ENCODE measurements around the gene EPOP. TPM values are rescaled to one million over a fixed set of nuclear protein-coding genes. Genes with fewer than 3 reads are reported as not detected.

The EPOP gene
- total RNA-seq, 5 donors from 2014 or later (not counting 1 experiment from before 2014, with no cell fraction given), result 0.68 to 1.6 (median 0.90) TPM

DNA sequence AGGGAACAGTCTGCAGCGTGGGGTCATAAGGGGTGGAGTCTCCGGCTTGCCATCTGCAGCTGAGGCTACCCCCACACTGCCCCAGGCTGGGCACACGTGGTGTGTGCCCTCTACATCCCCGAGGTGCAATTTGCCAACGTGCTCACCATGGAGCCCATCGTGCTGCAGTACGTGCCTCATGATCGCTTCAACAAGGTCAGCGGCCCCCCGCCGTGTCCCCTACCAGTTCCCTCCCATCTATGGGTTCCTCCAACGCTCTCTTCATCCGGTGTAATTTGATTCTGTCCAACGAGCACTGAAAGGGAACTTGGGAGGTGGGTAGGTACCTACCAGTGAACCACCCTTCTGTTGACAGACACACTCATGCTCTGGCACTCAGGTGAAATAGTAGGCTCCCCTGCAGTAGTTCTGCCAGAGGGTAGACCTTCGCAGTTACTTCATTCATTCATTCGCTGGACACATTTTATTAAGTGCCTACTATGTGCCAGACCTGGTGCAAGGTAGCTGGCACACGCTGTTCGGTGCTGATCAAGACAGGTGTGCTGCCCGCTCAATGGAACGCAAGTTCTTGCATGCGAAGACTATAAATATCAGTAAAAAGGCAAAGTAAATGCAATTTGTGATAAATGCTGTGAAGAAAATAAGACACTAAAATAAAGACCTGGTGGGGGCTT, 33.1 kb upstream of the EPOP start:
- ChIA-PET CTCF (interaction anchor here in 1 of 2 donors (1.3 to 2.5 kb wide), 2 partner anchors 11 to 21 kb away, joined by 5 read pairs; no protein-coding TSS in a partner anchor), POLR2A (no interaction called here)
- Mint-ChIP-seq H3K4me3 (peak overlapping the region; percentile 91 to 96 (median 96)), H3K4me1 (peaks cover 57 to 71% (median 61%) of the 10 kb centered on the region in 3 donors), H3K36me3 (peaks cover 33% of the 10 kb centered on the region), H3K27me3 (no peaks in the 10 kb centered on the region), H3K9me3 (no peaks in the 10 kb centered on the region), H3K27ac (peak overlapping the region; percentile 93 to 95)
- Histone ChIP-seq H3K4me3 (ENCODE audit: control insufficient read depth in 1 of 2, extremely low read depth in 1 of 2, low read length in 1 of 2) (no peak overlapping the region), H3K36me3 (ENCODE audit: control insufficient read depth in 2 of 2, extremely low read depth in 1 of 2, insufficient read depth in 1 of 2, low read length in 1 of 2) (peaks cover 17 to 56% of the 10 kb centered on the region in 2 donors), H3K4me1 (ENCODE audit: control insufficient read depth in 1 of 2, extremely low read depth in 1 of 2, insufficient read depth in 2 of 2, low read length in 2 of 2) (peaks cover 14 to 73% of the 10 kb centered on the region in 2 experiments), H3K27me3 (replicated peaks in 1 of 2; ENCODE audit: control insufficient read depth in 2 of 2, extremely low read depth in 1 of 2, insufficient read depth in 2 of 2, low read length in 1 of 2) (no peaks in the 10 kb centered on the region), H3K9me3 (no peaks in the 10 kb centered on the region), H3K27ac (ENCODE audit: low read length) (no peak overlapping the region)
- ATAC-seq (replicated peaks in 1 of 4), result no peak
- 89% methylated on average over 13 of the region's 21 CpGs for WGBS (ENCODE audit: insufficient coverage)
- no peak for DNase-seq

DNA sequence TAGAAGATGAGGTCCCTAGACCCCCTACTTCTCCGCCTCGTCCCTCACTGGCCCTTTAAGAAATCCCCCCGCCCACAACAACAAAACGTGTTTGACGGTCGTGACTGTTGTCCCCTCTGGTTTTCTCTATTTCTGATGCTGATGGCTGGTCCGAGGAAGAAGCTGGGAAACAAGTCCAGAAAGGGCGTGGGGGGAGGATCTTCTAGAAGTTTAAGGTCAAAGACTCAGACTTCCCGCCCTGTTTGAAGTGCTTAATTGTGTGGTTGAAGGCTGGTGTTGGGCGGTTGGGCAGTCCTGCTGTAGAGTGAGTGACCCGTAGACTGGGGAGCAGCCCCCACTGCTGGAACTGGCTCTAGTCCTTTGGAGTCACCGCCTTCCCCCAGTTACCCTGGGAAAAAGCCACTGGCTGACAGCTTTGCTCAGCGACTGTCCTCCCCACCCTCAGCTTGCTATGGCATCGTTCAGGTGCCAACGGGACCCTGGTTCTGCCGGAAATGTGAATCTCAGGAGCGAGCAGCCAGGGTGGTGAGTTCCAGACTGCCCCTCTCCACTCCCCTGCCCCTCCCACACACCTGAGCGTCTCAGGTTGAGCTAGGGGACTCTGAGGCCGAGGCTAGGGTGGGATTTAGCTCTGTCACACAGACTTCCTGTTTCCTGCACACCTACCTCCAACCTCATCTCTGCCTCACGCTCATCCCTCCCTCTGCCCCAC, 31.9 kb upstream of the EPOP start:
- H3K27me3 Mint-ChIP-seq, result no peaks in the 10 kb centered on the region
- ATAC-seq (replicated peaks in 1 of 4) (peak in 1 of 4 experiments; percentile 8), DNase-seq (peak in 7 of 35 experiments; percentile 4 to 57 (median 25))
- peaks cover 32% of the 10 kb centered on the region for H3K36me3 Mint-ChIP-seq
- peak overlapping the region; percentile 91 to 96 (median 96) for H3K4me3 Mint-ChIP-seq
- H3K27ac ChIP-seq (ENCODE audit: low read length), result peak overlapping the region; percentile 66
- peaks cover 16 to 79% of the 10 kb centered on the region in 2 experiments for H3K4me1 ChIP-seq (ENCODE audit: control insufficient read depth in 1 of 2, extremely low read depth in 1 of 2, insufficient read depth in 2 of 2, low read length in 2 of 2)
- H3K36me3 ChIP-seq (ENCODE audit: control insufficient read depth in 2 of 2, extremely low read depth in 1 of 2, insufficient read depth in 1 of 2, low read length in 1 of 2), result peaks cover 12 to 45% of the 10 kb centered on the region in 2 donors
- peak overlapping the region; percentile 85 to 89 for H3K4me3 ChIP-seq (ENCODE audit: control insufficient read depth in 1 of 2, extremely low read depth in 1 of 2, low read length in 1 of 2)
- peaks cover 61 to 75% (median 63%) of the 10 kb centered on the region in 3 donors for H3K4me1 Mint-ChIP-seq
- H3K9me3 ChIP-seq, result no peaks in the 10 kb centered on the region
- no peaks in the 10 kb centered on the region for H3K9me3 Mint-ChIP-seq
- ChIA-PET POLR2A (interaction anchor here in 1 of 2 donors (0.6 kb wide), 1 partner anchor 26 kb away, joined by 3 read pairs; no protein-coding TSS in a partner anchor), CTCF (interaction anchor here (1.3 to 2.5 kb wide), 4 partner anchors 12 to 28 kb away, joined by 4 to 13 read pairs (median 5); no protein-coding TSS in a partner anchor)
- H3K27ac Mint-ChIP-seq, result peak overlapping the region; percentile 93 to 95
- H3K27me3 ChIP-seq (replicated peaks in 1 of 2; ENCODE audit: control insufficient read depth in 2 of 2, extremely low read depth in 1 of 2, insufficient read depth in 2 of 2, low read length in 1 of 2), result no peaks in the 10 kb centered on the region
- 0% methylated on average over 9 of the region's 20 CpGs for WGBS (ENCODE audit: insufficient coverage)

DNA sequence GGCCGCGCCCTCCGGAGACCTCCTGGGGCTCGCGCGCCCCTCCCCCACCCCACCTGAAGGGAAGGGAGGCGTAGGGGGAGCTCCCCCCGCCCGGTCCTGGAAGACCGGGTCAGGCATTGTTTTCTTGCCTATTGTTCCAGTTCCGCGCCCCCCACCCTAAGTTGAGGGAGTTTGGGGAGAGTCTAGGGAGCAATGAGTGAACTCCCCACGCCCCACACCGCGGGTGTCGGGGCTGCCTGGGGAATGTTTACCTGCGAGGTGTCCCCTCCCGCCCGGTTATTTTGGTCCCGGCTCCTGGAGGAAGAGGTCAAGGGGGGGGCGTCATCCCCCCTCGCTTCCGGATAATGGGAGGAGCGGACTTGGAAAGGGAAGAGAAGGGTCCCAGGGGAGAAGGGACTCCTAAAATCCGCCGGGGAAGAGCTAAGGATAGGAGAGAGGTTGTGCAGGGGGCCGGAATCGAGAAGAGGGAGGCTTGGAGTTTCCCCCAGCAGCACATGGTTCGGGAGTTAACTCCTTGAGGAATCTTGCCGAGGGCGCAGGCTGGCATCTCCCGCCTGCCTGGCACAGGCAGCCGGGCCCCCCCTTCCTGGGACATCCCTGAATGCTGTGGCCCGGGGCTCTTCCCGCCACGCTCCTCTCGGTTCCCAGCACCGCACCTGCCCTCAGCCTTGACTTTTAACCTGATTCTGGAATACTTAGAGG, 31.2 kb upstream of the EPOP start:
- peaks cover 63 to 76% (median 64%) of the 10 kb centered on the region in 3 donors for H3K4me1 Mint-ChIP-seq
- peak in 5 of 35 experiments; percentile 20 to 46 (median 28) for DNase-seq
- no peak for ATAC-seq (replicated peaks in 1 of 4)
- peaks cover 25% of the 10 kb centered on the region for H3K36me3 Mint-ChIP-seq
- H3K27ac Mint-ChIP-seq, result peak overlapping the region; percentile 93 to 95
- H3K9me3 ChIP-seq, result no peaks in the 10 kb centered on the region
- H3K4me3 Mint-ChIP-seq, result peak overlapping the region; percentile 91 to 96 (median 96)
- peak overlapping the region; percentile 85 to 89 for H3K4me3 ChIP-seq (ENCODE audit: control insufficient read depth in 1 of 2, extremely low read depth in 1 of 2, low read length in 1 of 2)
- H3K4me1 ChIP-seq (ENCODE audit: control insufficient read depth in 1 of 2, extremely low read depth in 1 of 2, insufficient read depth in 2 of 2, low read length in 2 of 2), result peaks cover 15 to 80% of the 10 kb centered on the region in 2 experiments
- no peaks in the 10 kb centered on the region for H3K27me3 ChIP-seq (replicated peaks in 1 of 2; ENCODE audit: control insufficient read depth in 2 of 2, extremely low read depth in 1 of 2, insufficient read depth in 2 of 2, low read length in 1 of 2)
- ChIA-PET POLR2A (interaction anchor here (0.6 to 0.7 kb wide), 3 partner anchors 14 to 146 kb away, joined by 3 to 4 read pairs (median 4); no protein-coding TSS in a partner anchor), CTCF (interaction anchor here (1.4 to 2.5 kb wide), 5 partner anchors 13 to 148 kb away, joined by 4 to 13 read pairs (median 5); no protein-coding TSS in a partner anchor)
- no peaks in the 10 kb centered on the region for H3K27me3 Mint-ChIP-seq
- H3K36me3 ChIP-seq (ENCODE audit: control insufficient read depth in 2 of 2, extremely low read depth in 1 of 2, insufficient read depth in 1 of 2, low read length in 1 of 2), result peaks cover 9 to 38% of the 10 kb centered on the region in 2 donors
- no peaks in the 10 kb centered on the region for H3K9me3 Mint-ChIP-seq
- WGBS (ENCODE audit: insufficient coverage), result 0% methylated on average over 12 of the region's 38 CpGs
- H3K27ac ChIP-seq (ENCODE audit: low read length), result peak overlapping the region; percentile 66

DNA sequence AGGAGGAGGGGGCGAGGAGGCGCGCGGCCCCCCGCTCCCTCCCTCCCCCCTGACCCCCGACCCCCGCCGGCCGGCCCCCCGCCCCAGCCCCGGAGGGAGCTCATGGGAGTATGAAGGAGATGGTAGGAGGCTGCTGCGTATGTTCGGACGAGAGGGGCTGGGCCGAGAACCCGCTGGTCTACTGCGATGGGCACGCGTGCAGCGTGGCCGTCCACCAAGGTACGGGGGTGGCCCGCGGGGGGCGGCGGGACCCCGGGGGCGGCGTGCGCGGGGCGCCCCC, 30.7 kb upstream of the EPOP start:
- 7% methylated on average over 3 of the region's 32 CpGs for WGBS (ENCODE audit: insufficient coverage)
- Histone ChIP-seq H3K27ac (ENCODE audit: low read length) (peak overlapping the region; percentile 66), H3K27me3 (replicated peaks in 1 of 2; ENCODE audit: control insufficient read depth in 2 of 2, extremely low read depth in 1 of 2, insufficient read depth in 2 of 2, low read length in 1 of 2) (no peaks in the 10 kb centered on the region), H3K4me3 (ENCODE audit: control insufficient read depth in 1 of 2, extremely low read depth in 1 of 2, low read length in 1 of 2) (peak overlapping the region; percentile 85 to 89), H3K9me3 (no peaks in the 10 kb centered on the region), H3K4me1 (ENCODE audit: control insufficient read depth in 1 of 2, extremely low read depth in 1 of 2, insufficient read depth in 2 of 2, low read length in 2 of 2) (peaks cover 12 to 82% of the 10 kb centered on the region in 2 experiments), H3K36me3 (ENCODE audit: control insufficient read depth in 2 of 2, extremely low read depth in 1 of 2, insufficient read depth in 1 of 2, low read length in 1 of 2) (peaks cover 8 to 33% of the 10 kb centered on the region in 2 donors)
- Mint-ChIP-seq H3K4me3 (peak overlapping the region; percentile 91 to 96 (median 96)), H3K27ac (no peak overlapping the region), H3K9me3 (no peaks in the 10 kb centered on the region), H3K27me3 (no peaks in the 10 kb centered on the region), H3K36me3 (peaks cover 20% of the 10 kb centered on the region), H3K4me1 (peaks cover 60 to 72% (median 62%) of the 10 kb centered on the region in 3 donors)
- ChIA-PET CTCF (interaction anchor here in 1 of 2 donors (1.4 to 1.8 kb wide), 2 partner anchors 23 to 147 kb away, joined by 4 to 9 read pairs; no protein-coding TSS in a partner anchor), POLR2A (interaction anchor here (0.6 to 0.7 kb wide), 3 partner anchors 13 to 146 kb away, joined by 3 to 4 read pairs (median 4); no protein-coding TSS in a partner anchor)
- ATAC-seq (replicated peaks in 1 of 4), result peak; percentile 1 to 6 (median 2)
- peak in 1 of 35 experiments; percentile 30 for DNase-seq

DNA sequence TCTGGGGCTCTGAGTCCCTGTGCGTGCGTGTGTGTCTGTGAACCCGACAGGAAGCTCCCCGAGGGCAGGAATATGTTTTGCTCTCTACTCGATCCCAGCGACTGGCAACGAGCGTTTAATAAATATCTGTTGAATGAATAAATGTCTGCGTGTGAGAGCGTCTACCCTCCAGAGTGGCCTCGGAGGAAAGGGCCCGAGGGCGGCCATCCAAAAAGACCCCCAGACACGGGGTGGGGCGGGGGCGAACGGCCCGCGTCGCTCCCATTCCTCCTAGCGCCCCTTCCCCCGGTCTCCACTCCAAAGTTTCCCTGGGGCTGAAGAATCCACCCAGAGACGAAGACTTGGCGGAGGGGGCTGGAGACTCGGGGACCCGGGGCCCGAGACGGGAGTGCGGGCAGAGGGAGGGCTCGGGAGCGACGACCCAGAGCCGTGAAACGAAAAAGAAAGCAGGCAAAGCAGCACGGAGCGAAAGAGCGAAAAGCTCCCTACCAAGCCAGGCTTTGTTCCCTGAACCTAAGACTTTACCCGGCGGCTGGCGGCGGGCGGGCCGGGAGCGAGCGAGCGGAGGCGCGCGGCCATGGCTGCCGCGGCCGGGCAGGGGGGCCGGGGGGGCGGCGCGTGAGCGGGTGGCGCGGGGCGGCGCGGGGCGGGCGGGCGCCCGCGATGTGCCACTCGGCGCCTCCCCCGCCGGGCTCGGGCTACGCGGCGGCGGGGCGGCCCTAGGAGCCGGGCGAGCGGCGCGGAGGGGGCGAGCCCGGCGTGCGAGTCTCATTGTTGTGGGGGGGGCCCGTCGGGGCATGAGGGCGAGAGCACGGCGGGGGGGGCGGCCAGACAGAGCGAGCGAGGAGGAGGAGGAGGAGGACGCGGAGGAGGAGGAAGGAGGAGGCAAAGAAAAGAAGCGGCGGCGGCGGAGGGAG, 30.1 kb upstream of the EPOP start, which contains the start of gene MLLT6:
Gene MLLT6 (plus strand): TSS at position 668 of the 917 bp plus-strand sequence. CDS start 360 bp downstream, outside the sequence.
- no peaks in the 10 kb centered on the region for H3K27me3 ChIP-seq (replicated peaks in 1 of 2; ENCODE audit: control insufficient read depth in 2 of 2, extremely low read depth in 1 of 2, insufficient read depth in 2 of 2, low read length in 1 of 2)
- ATAC-seq (replicated peaks in 1 of 4) (peak; percentile 54 to 62 (median 56)), DNase-seq (peak; percentile 68 to 92 (median 81))
- H3K9me3 ChIP-seq, result no peaks in the 10 kb centered on the region
- peak within 1 kb of the TSS; percentile 98 to 99 for H3K27ac Mint-ChIP-seq
- peaks cover 14% of the 10 kb centered on the region for H3K36me3 Mint-ChIP-seq
- H3K9me3 Mint-ChIP-seq, result no peaks in the 10 kb centered on the region
- peak within 1 kb of the TSS; percentile 97 to 98 for H3K4me3 ChIP-seq (ENCODE audit: control insufficient read depth in 1 of 2, extremely low read depth in 1 of 2, low read length in 1 of 2)
- POLR2A ChIA-PET, result interaction anchor here (0.6 to 0.7 kb wide), 3 partner anchors 13 to 147 kb away, joined by 3 to 4 read pairs (median 4); no protein-coding TSS in a partner anchor
- H3K27ac ChIP-seq (ENCODE audit: low read length), result peak within 1 kb of the TSS; percentile 95
- H3K4me1 Mint-ChIP-seq, result peaks cover 55 to 66% (median 59%) of the 10 kb centered on the region in 3 donors
- H3K36me3 ChIP-seq (ENCODE audit: control insufficient read depth in 2 of 2, extremely low read depth in 1 of 2, insufficient read depth in 1 of 2, low read length in 1 of 2), result peaks cover 8 to 27% of the 10 kb centered on the region in 2 donors
- CTCF ChIA-PET, result interaction anchor here in 1 of 2 donors (1.1 to 1.8 kb wide), 3 partner anchors 23 to 147 kb away, joined by 3 to 9 read pairs (median 4); partner anchors contain the start of gene CISD3
- H3K27me3 Mint-ChIP-seq, result no peaks in the 10 kb centered on the region
- peak within 1 kb of the TSS; percentile 91 to 96 (median 96) for H3K4me3 Mint-ChIP-seq
- H3K4me1 ChIP-seq (ENCODE audit: control insufficient read depth in 1 of 2, extremely low read depth in 1 of 2, insufficient read depth in 2 of 2, low read length in 2 of 2), result peaks cover 11 to 76% of the 10 kb centered on the region in 2 experiments
- under 1% methylated on average over 68 of the region's 100 CpGs for WGBS (ENCODE audit: insufficient coverage)
